HCT116 (cell line): ENCODE measurements around the gene DCLK3.

ENCODE experiments used
- YY1 ChIP-seq: IDR thresholded peaks from 2 replicates; pipeline ENCODE4 v1.6.1; 2011; ENCODE audit warnings: low read length, low read depth, moderate library complexity, mild to moderate bottlenecking; ENCODE audit not compliant: insufficient replicate concordance; ENCODE audit errors: extremely low read depth
- TF ChIP-seq, protein P1 (sequence below), 3 experiments: fragments of 200-600 bp in 1 of 3; sonication (generic) in 1 of 3; IDR thresholded peaks in 2 of 3; conservative IDR thresholded peaks in 1 of 3; 2 replicates each; pipeline ENCODE4 v1.5.1; 2012 to 2017; ENCODE audit warnings: low read depth in 2 of 3, low read length in 2 of 3, antibody characterized with exemption in 1 of 3, borderline replicate concordance in 1 of 3, control low read depth in 1 of 3, mild to moderate bottlenecking in 1 of 3, mixed read lengths in 1 of 3, mixed run types in 1 of 3, moderate library complexity in 1 of 3; ENCODE audit not compliant: insufficient read depth in 1 of 3

DNA sequence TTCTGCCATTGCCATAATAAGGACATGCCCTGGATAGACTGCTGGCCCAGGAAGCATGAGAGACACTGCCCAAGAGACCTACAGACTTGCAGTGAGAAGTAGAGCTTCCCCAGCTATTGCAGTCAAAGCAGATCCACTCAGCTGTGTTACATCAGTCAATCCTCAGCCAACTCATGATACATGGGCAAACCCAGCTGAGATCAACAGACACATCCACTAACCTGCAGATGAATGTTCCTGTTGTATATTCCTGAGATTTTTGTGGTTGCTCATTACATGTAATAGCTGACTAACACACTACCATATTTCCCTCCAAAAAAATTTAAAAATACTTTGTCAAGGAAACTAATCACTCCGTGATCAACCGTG, 68.6 kb downstream of the DCLK3 start:
- no peak for TF ChIP-seq YY1
- TF ChIP-seq, protein P1, sequence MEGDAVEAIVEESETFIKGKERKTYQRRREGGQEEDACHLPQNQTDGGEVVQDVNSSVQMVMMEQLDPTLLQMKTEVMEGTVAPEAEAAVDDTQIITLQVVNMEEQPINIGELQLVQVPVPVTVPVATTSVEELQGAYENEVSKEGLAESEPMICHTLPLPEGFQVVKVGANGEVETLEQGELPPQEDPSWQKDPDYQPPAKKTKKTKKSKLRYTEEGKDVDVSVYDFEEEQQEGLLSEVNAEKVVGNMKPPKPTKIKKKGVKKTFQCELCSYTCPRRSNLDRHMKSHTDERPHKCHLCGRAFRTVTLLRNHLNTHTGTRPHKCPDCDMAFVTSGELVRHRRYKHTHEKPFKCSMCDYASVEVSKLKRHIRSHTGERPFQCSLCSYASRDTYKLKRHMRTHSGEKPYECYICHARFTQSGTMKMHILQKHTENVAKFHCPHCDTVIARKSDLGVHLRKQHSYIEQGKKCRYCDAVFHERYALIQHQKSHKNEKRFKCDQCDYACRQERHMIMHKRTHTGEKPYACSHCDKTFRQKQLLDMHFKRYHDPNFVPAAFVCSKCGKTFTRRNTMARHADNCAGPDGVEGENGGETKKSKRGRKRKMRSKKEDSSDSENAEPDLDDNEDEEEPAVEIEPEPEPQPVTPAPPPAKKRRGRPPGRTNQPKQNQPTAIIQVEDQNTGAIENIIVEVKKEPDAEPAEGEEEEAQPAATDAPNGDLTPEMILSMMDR (IDR thresholded peaks at IDR 0.05 in 2 of 3, conservative IDR thresholded peaks at IDR 0.05 in 1 of 3; ENCODE audit: borderline replicate concordance in 1 of 3, insufficient read depth in 1 of 3, low read depth in 2 of 3, low read length in 2 of 3), result no peak
